HG03342 (cell line): ENCODE results near the gene RNF11.
"Not testable (repeated sequence)": the region's sequence is repeated elsewhere in the genome, so short reads cannot be mapped to it uniquely, and the experiment has no call there.

Experiments used
- ATAC-seq: cut with Tn5 transposase; IDR thresholded peaks from one replicate; pipeline ENCODE4 v1.9.1; 2021; ENCODE audit warnings: mild to moderate bottlenecking, moderate library complexity; ENCODE audit not compliant: unreplicated experiment

The RNF11 gene, protein sequence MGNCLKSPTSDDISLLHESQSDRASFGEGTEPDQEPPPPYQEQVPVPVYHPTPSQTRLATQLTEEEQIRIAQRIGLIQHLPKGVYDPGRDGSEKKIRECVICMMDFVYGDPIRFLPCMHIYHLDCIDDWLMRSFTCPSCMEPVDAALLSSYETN

DNA sequence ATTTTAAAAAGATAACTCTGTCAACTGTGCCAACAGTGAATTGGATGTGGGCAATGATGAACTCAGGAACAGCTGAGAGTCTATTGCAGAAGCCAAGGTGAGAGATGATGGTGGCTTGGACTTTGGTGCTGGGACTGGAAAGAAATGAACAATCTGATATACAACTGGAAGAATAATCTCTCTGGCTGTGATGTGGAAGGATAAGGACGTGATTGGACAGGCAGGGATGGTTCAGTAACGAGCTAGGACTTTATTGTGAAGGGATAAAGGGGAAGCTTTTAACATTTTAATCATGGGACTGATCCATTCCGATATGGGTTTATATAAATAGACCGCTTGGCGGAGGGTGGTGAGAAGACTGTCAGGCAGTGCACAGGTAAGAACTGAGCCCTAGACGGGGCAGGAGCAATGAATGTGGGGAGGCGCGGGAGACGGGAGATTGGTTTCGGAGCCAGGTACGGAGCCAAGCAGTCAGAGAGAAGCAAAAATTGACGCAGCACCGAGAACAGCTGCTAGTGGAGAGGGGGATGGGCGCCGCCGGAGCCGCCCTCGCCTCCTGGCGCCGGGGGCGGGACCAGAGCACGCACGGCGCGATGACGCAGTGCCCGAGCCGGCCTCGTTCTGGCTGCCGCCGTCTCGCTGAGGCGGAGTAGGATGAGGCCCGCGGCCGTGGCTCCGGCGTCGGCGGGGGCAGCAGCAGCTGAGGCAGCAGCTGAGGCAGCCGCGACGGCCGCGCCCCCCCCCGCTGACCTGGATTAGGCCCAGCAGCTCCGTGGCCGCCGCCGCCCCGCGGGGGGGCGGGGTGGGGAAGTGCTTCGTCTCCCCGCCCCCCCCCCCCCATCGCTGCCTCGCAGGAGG lies at the start of gene RNF11:
RNF11 (plus strand) TSS at position 601 of the 858 bp plus-strand sequence. CDS start 484 bp downstream, outside the sequence.
- peak; percentile 80 for ATAC-seq

DNA sequence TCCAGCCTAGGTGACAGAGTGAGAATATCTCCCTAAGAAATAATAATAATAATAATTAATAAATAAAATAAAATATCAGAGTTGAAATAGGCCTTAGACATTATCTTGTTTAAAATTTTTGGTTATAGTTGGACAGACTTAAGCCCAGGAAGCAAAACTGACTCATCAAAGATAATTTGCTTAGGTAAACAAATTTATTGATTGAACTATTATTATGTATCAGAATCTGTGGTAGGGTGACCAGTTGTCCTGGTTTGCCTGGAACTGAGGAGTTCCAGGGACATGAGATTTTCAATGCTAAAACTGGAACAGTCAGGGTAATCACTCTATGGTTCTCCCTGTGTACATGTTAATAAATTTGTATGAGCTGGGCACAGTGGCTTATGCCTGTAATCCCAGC lies 47.8 kb upstream of the RNF11 start:
- no peak for ATAC-seq

DNA sequence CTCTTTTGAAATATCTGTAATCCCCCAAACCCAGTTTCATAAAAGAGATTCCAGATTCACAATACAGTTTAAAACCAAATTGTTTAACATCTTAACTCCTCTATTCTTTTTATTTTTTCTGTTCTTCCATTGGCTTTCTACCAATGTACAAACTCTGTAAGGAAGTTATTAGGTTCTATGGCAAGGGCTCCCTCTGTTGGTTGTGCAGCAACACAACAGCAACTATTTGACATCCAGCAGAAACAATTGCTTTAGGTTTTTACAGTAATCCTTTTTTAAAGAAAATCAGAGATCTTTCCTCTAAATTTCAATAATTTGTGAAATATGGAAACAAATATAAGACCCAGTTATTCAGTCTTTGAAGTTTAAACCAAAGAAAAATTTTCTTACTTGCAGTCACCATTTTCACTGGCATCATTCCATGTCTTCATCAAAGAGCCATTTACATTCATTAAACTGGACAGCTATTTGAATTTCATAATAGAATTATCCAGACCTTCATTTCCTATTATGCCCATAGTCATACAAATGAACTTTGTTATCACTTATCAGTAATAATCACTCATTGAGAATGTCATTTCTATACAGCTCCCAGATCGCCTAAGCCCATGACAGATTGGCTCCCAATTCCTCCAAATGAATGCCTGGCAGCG lies 46.5 kb upstream of the RNF11 start:
- peak; percentile 58 for ATAC-seq

DNA sequence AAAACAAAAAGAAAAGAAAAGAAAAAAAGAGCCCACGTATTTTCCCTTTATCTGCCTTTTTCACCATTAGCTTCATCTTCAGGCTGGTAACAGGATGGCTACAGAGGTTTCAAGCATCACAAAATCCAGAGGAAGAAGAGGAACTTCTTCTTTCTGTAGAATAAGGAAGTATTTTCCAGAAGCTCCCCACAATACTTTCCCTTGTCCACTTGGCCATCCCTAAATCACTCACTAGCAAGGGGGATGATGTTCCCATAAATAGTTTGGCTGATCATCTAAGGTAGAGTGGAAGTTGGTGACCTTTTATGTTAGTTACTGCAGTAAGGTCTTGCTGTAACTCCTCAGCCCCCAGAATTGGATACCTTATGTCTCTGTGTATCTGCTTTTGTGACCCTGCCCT lies 45.1 kb upstream of the RNF11 start:
- no peak for ATAC-seq

DNA sequence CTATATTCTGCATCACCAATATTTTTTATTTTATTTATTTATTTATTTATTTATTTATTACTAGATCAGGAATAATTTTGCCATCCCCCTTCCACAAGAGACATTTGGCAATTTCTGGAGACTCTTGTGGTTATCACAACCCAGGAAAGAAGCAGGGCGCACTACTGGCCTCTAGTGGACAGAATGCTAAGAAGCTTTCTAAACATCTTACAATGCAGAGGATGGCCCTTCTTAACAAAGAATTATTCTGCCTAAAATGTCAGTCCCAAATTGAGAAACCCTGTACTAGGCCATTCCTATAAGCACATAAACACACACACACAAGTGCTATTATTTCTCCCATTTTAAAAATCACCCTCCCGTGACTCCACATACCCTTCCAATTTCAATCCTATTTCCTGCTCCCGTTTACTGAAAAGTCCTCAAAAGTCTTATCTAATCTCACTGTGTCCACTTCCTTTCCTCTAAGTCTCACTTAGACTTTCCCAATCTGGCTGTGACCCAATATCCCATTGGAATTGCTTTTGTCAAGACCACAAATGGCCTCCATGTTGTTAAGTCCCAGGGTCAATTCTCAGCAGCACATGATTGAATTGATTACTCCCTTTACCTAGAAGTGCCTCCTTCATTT lies 43.7 kb upstream of the RNF11 start:
- peak; percentile 59 for ATAC-seq

DNA sequence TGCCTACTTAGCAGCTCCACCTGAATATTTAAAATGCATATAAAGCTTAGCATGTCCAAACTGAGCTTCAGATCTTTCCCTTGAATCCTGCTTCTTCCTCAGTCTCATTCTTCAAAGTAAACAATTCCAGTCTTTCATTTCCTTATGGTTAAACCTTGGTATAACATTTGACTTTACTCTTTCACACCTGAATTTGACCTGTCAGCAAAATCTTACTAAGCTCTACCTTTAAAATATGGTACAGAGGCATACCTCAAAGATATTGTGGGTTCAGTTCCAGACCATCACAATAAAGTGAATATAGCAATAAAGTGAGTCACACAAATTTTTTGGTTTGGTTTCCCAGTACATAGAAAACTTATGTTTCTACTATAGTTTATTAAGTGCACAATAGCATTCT lies 42.5 kb upstream of the RNF11 start:
- ATAC-seq, result no peak

DNA sequence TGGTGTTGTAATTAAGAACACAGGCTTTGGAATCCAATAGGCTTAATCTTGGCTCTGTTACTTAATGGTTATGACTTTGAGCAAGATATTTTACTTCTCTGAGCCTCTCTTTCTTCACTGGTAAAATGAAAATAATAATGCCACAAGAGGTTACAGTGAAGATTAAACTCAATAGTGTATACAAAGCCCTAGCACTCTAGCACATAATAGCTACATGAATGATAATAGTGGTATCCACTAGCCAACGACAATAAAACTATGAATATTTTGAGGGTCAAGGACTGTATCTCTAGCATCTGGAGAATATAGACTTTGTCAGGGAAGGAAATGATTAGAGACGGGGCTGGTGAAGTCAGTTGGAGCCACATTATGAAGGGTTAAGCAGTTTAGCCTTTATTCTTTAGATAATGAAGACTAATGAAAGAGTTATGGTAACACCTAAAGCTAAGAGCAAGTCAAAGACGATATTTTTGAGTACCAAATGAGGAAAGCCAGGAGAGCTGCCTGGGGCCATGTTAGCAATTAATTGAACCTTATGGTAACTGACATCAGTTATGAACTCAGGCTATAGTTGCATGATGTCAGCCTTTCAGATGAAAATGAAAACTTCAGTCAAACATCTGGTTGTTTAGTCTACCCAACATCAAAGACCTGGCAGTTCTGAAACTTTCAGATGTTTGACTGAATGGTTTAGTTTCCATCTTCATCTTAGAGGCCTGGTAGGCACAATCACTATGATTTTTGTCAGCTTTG lies 32.8 kb upstream of the RNF11 start:
- ATAC-seq, result peak; percentile 79

DNA sequence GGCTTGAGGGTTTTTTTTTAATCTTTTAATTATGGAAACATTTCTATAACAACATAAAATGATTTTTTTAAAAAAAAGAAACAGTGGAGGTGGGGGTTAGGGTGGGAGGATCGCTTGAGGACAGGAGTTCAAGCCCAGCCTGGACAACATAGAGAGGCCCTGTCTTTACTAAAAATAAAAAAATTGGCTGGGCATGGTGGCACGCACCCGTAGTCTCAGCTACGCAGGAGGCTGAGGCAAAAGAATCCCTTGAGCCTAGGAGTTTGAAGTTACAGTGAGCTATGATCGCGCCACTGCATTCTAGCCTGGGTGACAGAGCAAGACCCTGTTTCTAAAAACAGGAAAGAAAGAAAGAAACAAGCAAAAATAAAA lies 32.2 kb upstream of the RNF11 start:
- no peak for ATAC-seq

DNA sequence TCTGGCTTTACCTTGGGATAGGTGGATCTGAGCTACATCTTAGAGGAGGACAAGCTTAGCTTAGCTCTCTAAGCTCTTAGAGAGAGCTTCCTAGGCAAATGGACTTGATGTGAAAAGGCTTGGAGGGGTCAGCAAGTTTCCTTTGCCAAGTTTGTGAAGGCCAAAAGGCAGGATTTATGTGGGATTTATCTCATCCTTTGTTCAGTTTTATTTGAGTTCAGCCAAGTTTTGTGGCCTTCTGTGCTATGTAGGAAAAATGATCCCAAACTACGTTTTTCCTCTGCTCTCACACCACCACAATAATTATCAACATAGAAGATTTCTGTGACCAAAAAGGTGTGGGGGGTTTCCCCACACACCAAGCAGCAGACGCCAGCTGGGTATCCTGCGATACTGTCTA lies 26.0 kb upstream of the RNF11 start:
- no peak for ATAC-seq

DNA sequence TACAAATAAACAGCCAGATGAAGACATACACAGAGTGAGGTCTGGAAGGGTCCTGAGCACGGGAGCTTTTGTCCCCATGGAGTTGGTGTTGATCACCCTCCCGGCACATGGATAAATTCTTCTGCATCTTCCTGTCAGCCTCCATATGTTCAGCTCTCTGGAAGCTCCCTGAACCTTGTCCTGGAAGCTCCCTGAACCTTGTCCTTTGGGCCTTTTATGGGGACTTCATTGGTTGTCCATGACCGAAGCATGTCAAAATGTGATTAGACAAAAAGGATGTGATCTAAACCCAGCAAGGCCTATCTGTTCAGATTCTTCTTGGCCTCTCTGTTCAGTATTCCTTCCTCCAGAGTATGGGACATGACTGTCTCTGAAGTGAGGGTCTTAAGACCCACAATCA lies 25.4 kb upstream of the RNF11 start:
- no peak for ATAC-seq

DNA sequence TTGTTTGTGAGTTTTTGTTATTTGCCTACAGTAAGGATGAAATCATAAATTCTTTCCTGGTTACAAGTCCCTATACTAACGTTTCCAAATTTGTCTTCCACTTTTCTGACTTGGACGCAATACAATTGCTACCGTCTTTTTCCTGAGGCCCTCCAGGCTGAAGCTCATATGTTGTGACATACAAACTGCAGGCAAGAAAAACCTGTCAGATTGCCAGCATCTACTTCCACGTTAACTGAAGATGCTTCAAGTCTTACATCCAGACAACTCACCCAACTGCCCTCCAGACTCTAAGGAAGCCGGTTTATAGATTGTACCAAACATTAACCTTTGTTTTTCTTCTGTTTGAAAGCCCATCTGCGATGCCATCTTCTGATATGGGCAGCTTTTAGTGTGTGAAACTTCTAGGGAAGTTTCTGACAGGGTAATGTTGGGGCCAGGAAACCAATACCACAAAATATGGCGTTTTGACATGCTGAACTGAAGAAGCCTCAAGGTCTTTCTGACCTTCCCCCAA lies 21.4 kb upstream of the RNF11 start:
- no peak for ATAC-seq

DNA sequence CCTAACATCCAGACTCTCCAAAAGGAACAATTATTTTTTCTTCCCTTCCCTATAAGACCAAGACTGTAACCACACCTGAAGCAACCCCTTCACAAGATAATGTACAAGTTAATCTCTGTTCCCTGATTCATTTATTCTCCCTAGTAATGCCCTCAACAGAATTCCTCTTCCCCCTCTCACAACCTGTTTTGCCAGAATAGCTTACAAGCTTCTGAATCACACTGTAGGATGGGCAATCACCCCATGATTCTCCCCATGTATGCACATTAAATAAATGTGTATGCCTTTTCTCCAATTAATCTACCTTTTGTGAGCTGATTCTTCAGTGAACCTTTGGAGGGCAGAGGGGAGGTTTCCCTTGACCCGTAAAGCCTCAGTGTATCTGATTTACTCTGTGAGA lies 20.9 kb upstream of the RNF11 start:
- no peak for ATAC-seq

DNA sequence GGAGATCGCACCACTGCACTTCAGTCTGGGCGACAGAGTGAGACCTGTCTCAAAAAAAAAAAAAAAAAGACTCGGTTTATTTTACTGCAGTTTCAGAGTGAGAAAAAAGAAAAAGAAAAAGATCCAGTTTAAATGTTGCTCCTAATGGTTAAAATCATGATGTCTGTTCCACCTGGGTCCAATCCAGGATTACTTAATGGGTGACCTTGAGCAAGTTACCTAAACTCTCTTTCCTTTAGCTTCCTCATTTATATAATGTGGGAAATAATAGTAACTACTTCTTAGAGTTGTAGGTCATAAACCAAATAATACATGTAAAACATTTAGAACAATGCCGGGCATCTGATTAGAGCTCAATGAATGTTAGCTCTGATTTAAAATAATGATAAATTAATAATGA lies 19.4 kb upstream of the RNF11 start:
- ATAC-seq, result no peak

DNA sequence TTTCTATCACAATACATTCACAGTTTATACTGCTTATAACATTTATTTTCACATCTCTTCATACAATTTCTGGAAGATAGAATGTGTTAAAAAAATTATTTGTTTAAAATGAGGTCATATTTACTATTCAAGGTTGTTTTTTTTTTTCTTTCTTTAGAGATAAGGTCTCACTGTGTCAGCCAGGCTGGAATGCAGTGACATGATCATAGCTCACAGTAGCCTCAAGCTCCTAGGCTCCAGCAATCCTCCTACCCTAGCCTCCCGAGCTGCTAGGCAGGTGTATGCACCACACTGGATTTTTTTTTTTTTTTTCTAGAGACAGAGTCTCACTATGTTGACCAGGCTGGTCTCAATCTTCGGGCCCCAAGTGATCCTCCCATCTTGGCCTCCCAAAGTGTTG lies 19.0 kb upstream of the RNF11 start:
- ATAC-seq, result no peak

DNA sequence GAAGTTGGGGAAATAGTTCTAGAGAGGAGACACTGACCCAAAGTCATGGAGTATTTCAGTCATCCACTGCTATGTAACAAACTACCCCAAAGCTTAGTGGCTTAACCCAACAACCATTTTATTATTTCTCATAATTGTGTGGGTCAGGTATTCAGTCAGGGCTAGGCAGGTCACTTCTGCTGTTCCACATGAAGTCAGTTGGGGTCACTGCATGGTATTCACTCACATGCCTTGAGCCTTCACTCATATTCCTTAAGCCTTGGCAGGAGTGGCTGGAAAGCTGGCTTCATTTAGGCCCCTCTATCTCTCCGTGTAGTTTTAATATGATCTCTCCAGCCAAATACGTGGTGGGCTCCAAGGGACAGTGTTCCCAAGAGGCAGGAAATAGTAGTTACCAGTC lies 17.5 kb upstream of the RNF11 start:
- ATAC-seq, result no peak

DNA sequence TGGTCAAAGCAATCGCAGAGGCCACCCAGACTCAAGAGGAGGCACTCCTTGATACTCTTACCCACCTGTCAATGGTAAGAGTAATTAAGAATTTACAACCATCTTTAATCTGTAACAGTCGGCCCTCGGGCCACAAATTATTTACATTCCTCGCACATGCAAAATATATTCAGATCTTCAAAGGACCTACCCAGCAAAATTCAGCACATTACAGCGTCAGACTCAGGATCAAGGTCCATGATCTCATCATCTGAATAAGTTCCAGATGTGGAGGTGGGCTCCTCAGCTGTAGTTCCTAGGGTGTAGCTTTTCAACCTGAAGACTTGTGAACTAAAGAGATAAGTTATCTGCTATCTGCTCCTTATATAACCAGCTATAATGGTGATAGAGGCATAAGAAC lies 17.1 kb upstream of the RNF11 start:
- no peak for ATAC-seq

DNA sequence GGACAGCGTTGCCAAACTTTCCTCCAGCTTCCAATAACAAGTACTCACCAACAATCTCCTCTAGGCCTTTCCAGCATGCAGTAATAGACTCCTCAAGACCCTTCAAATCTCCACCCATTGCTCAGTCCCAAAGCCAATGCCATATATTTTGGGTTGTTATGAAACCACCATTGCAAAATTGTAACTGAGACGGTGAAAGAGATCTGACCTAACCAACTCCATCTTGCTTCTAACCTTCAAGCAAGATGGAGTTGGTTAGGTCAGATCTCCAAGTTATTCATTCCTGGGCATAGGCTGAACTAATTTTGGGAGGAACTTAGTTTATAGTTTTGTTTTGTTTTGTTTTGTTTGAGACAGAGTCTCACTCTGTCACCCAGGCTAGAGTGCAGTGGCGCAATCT lies 14.5 kb upstream of the RNF11 start:
- not testable (repeated sequence) for ATAC-seq

DNA sequence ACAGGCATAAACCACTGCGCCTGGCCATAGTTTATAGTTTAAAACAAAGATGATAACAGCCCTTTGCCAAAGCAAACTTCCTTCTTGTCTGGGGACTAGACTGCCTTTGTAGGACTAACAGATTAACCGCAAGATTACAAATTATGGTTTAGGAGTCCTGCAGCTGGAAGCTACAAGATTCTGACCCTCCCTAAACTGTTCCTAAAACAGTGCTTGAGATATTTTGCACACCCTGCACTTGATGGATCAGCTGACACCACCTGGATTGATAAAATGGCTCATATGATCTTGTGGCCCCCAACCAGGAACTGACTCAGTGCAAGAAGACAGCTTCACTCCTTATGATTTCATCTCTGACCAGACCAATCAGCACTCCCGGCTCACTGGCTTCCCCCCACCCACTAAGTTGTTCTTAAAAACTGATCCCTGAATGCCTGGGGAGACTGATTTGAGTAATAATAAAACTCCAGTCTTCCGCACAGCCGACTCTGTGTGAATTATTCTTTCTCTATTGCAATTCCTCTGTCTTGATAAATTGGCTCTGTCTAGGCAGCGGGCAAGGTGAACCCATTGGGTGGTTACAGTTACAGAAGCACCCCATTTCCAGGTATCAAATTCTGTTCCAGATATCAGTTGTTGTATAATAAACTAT lies 13.8 kb upstream of the RNF11 start:
- ATAC-seq, result no peak

DNA sequence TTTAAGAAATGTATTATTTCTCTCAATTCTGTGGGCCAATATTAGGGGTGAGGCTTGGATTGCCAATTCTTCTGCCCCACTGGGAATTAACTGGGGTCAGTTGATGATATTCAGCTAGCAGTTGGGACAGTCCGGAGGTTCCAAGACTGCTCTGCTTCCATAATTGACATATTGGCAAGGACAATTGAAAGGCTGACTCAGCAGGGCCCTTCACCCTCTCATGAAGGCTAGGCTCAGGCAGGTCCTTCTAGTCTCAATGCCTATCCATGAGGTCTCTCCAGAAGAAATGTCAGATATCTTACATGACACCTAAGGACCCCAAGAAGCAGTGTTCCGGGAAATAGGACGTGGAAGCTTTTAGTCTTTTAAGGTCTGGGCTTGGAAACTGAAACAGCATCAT lies 13.3 kb upstream of the RNF11 start:
- no peak for ATAC-seq

DNA sequence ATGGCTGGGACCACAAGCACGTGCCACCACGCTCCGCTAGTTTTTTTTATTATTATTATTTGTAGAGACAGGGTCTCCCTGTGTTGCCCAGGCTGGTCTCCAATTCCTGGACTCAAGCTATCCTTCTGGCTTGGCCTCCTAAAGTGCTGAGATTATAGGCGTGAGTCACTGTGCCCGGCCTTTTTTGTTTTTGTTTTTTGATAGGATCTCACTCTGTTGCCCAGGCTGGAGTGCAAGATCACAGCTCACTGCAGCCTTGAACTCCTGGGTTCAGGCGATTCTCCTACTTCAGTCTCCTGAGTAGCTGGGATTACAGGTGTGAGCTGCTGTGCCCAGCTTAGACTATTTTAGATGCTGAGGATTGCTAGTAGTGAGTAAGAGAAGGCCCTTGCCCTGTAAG lies 11.8 kb upstream of the RNF11 start:
- ATAC-seq, result no peak
